Islet of Langerhans (tissue), 1 donor: ENCODE results near the gene GFM1.
"Not testable (repeated sequence)": the region's sequence is repeated elsewhere in the genome, so short reads cannot be mapped to it uniquely, and the experiment has no call there.

Source experiments
- FAIRE-seq: peaks from one replicate; lab custom pipeline; 2011; peaks lifted over from hg19 to GRCh38; lab: Jason Lieb, UNC

The GFM1 gene

GRCh38 chr3:158678687-158679086 lies 34.4 kb downstream of the GFM1 start:
- FAIRE-seq, result no peak

- FAIRE-seq, result no peak
Measured at GRCh38 chr3:158679547-158680000, 35.2 kb downstream of the GFM1 start.

- FAIRE-seq, result no peak
Measured at GRCh38 chr3:158680861-158681260, 36.5 kb downstream of the GFM1 start.

GRCh38 chr3:158683230-158683962 lies 39.1 kb downstream of the GFM1 start:
- FAIRE-seq, result no peak

- no peak for FAIRE-seq
Measured at GRCh38 chr3:158685159-158685558, 40.8 kb downstream of the GFM1 start.

GRCh38 chr3:158693866-158694456 lies 49.6 kb downstream of the GFM1 start:
- not testable (repeated sequence) for FAIRE-seq

GRCh38 chr3:158696618-158697017 lies 52.3 kb downstream of the GFM1 start:
- no peak for FAIRE-seq

GRCh38 chr3:158700559-158700958 lies 56.2 kb downstream of the GFM1 start:
- FAIRE-seq, result no peak

- FAIRE-seq, result peak; percentile 27
Measured at GRCh38 chr3:158701420-158702065, 57.2 kb downstream of the GFM1 start.

GRCh38 chr3:158702815-158703481 lies 58.6 kb downstream of the GFM1 start:
- FAIRE-seq, result no peak

- FAIRE-seq, result no peak
Measured at GRCh38 chr3:158703566-158703965, 59.2 kb downstream of the GFM1 start.

GRCh38 chr3:158709666-158710083 lies 65.3 kb downstream of the GFM1 start:
- no peak for FAIRE-seq

GRCh38 chr3:158710601-158711000 lies 66.3 kb downstream of the GFM1 start:
- no peak for FAIRE-seq

GRCh38 chr3:158711886-158712285 lies 67.6 kb downstream of the GFM1 start:
- FAIRE-seq, result no peak

- no peak for FAIRE-seq
Measured at GRCh38 chr3:158712443-158712842, 68.1 kb downstream of the GFM1 start.

GRCh38 chr3:158713094-158713499 lies 68.8 kb downstream of the GFM1 start:
- FAIRE-seq, result no peak

GRCh38 chr3:158717576-158717975 lies 73.2 kb downstream of the GFM1 start:
- FAIRE-seq, result no peak

- no peak for FAIRE-seq
Measured at GRCh38 chr3:158718490-158719170, 74.3 kb downstream of the GFM1 start.

GRCh38 chr3:158722108-158722507 lies 77.8 kb downstream of the GFM1 start:
- no peak for FAIRE-seq

GRCh38 chr3:158723991-158724390 lies 79.7 kb downstream of the GFM1 start:
- no peak for FAIRE-seq

GRCh38 chr3:158725348-158726011 lies 81.2 kb downstream of the GFM1 start:
- no peak for FAIRE-seq
